ENCODE measurements around the gene TEX9. TPM values are rescaled to one million over a fixed set of nuclear protein-coding genes. Genes with fewer than 3 reads are reported as not detected.

The TEX9 gene
- total RNA-seq, 1 donor from 2014 or later: 2.0 TPM

GRCh38 chr15:56428821-56429458, 63.7 kb downstream of the TEX9 start:
- intact Hi-C loops (cut with DNase I): loop anchor here (2.0 kb wide), 1 partner anchor 182 kb away; no protein-coding TSS in a partner anchor
- no peak for DNase-seq (ENCODE audit: low spot score)

- DNase-seq (ENCODE audit: low spot score): no peak
- intact Hi-C loops (cut with DNase I): no loop called here
Observed at GRCh38 chr15:56432304-56432703, 67.1 kb downstream of the TEX9 start.

GRCh38 chr15:56440214-56440770, 75.1 kb downstream of the TEX9 start:
- no peak for DNase-seq (ENCODE audit: low spot score)
- intact Hi-C loops (cut with DNase I): no loop called here

GRCh38 chr15:56442354-56442753, 77.1 kb downstream of the TEX9 start:
- no peak for DNase-seq (ENCODE audit: low spot score)
- intact Hi-C loops (cut with DNase I): no loop called here

- DNase-seq (ENCODE audit: low spot score): no peak
- intact Hi-C loops (cut with DNase I): no loop called here
Observed at GRCh38 chr15:56445746-56446145, 80.5 kb downstream of the TEX9 start.

- no peak for DNase-seq (ENCODE audit: low spot score)
- intact Hi-C loops (cut with DNase I): no loop called here
Observed at GRCh38 chr15:56454836-56455235, 89.6 kb downstream of the TEX9 start.

DNA sequence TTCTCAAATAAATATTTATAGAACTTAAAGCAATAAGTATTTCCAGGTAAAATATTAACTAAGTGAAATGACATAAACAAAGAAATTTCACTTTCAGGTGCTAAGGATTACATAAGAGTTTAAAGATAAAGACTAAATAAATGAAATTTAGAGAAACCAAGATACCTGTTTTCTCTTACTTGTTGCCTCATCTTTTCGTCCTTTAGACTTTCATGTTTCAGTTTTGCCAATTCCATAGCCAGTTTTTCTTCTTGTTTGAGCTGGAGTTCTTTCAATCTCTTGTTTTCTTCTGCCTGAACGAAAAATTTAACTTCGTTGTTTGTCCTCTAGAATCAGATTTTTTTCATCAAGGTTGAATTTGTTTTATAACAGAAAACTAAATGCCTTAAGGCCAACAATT, 91.0 kb downstream of the TEX9 start:
- intact Hi-C loops (cut with DNase I): no loop called here

DNA sequence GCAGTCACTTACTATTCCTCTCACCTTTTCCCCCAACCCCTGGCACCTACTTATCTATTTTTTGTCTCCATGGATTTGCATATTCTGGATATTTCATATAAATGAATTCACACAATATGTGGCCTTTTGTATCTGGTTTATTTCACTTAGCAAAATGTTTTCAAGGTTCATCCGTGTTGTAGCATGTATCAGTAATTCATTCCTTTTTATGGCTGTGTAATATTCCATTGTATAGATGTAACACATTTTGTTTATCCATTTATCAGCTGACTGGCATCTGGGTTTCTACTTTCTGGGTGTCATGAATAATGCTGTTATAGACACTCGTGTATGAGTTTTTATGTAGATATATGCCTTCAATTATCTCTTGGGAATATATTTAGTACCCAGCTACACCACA, 93.9 kb downstream of the TEX9 start:
- intact Hi-C loops (cut with DNase I): no loop called here
- DNase-seq (ENCODE audit: low spot score): no peak

More for the DNA sequence above, 91.0 kb downstream of the TEX9 start:
- DNase-seq (ENCODE audit: low spot score): no peak

DNA sequence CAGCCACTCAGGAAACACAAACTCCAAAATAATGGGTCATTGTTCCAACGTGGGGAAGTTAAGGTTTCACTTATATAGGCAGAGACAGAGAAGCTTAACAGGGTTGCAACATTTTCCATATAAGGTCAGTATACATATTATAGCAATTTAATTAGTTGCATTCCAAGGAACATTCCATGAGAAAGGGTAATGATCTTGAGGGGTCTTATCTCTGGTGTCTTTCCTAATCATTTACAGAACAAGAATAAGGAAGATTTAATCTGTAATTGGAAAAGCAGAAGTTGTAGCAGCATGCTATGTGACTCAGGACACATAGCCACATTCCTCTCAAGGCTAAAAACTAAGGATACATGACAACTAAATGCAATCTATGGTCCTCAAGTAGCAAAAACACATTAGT, 94.8 kb downstream of the TEX9 start:
- intact Hi-C loops (cut with DNase I): no loop called here
- no peak for DNase-seq (ENCODE audit: low spot score)

DNA sequence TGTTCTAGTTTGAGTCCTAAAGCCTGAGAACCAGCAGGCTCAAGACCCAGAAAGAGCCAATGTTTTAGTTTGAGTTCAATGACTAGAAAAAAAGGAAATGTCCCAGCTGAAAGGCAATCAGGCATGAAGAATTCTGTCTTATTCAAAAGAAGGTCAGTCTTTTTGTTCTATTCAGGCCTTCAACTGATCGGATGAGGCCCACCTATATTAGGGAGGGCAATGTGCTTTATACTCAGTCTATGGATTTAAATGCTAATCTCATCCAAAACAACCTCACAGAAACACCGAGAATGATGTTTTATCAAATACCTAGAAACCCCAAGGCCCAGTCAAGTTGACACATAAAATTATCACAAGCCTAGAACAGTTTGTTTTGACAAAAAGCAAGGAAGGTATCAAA, 95.7 kb downstream of the TEX9 start:
- DNase-seq (ENCODE audit: low spot score): no peak
- intact Hi-C loops (cut with DNase I): no loop called here

GRCh38 chr15:56464893-56465520, 99.8 kb downstream of the TEX9 start, which contains the start of gene MNS1:
Gene MNS1, minus strand, starts transcription at chr15:56465137. Its CDS starts 165 bp downstream, at chr15:56464972.
- DNase-seq (ENCODE audit: low spot score): peak; percentile 91
- intact Hi-C loops (cut with DNase I): no loop called here

GRCh38 chr15:56467616-56468015, 102.4 kb downstream of the TEX9 start:
- no peak for DNase-seq (ENCODE audit: low spot score)
- intact Hi-C loops (cut with DNase I): no loop called here

DNA sequence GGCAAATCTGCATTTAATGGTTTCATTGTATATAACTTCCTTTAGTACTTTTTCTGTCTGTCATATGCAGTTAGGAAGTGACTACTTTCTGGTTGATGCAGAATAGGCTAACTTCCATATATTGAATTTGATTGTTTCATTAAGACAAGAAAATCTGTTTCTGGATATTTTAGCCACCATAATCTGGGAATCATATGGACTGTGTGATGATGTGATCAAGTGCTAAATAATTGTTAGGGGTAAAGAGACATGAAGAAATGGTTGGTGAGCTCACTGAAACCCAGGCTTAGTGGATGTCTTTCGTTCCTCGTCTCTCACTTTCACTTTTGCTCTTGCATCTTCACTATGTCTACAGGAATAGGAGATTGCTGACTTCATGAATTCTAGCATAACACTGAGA, 103.2 kb downstream of the TEX9 start:
- intact Hi-C loops (cut with DNase I): no loop called here

DNA sequence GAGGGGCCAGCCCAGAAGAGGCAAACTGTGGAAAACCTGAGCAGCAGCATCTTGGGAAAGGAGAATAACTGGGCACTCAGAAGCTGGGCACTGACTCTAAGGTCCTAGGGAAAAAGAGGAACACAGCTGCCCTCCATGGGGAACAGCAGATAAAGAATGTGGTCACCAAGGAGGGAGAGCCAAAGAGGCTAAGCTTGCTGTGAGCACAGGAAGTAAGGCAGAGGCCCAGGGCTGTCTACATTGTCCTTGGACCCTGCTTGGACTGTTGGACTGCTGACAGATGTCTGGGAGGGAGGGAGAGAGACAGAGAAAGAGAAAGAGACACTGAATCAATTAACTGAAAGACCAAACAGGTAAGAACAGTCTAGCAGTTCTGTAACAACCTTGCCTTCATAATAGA, 104.3 kb downstream of the TEX9 start:
- intact Hi-C loops (cut with DNase I): no loop called here
- DNase-seq (ENCODE audit: low spot score): no peak

More for the DNA sequence above, 103.2 kb downstream of the TEX9 start:
- no peak for DNase-seq (ENCODE audit: low spot score)

DNA sequence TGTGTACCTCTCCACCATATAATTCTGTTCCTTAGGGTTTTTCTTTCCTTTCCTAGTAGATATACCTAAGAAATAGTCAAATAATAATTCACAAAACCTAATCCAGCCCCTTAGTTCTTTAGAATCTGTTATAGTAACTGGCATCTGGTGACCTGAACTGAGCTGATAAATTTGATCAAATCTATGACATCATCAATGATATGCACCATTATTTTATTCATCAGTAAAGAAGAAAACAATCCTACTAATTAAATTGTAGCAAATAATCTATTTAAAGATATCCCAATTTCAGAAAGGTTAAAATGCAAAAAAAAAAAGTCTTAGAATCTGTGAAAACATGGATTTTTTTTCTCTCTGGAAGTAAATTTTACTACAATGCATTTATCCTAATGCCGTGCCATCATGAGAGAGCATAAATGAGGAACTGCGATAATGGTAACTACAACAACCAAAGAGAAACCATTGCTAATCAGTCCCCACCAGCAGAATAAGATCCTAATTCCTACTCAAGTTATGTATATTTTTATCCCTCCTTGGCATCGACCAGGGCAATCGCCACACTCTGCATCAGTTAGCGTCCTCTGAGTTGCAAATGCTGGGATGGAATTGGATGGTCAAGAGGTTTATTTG, 106.3 kb downstream of the TEX9 start:
- intact Hi-C loops (cut with DNase I): no loop called here
- no peak for DNase-seq (ENCODE audit: low spot score)

- DNase-seq (ENCODE audit: low spot score): no peak
- intact Hi-C loops (cut with DNase I): no loop called here
Observed at GRCh38 chr15:56472278-56472677, 107.1 kb downstream of the TEX9 start.

- no peak for DNase-seq (ENCODE audit: low spot score)
- intact Hi-C loops (cut with DNase I): no loop called here
Observed at GRCh38 chr15:56473017-56473416, 107.8 kb downstream of the TEX9 start.

GRCh38 chr15:56475351-56475750, 110.1 kb downstream of the TEX9 start:
- intact Hi-C loops (cut with DNase I): no loop called here
- DNase-seq (ENCODE audit: low spot score): no peak

Data from cardiac septum (tissue), 1 donor.